Measurements from ENCODE around the gene AMIGO1. TPM values are rescaled to one million over a fixed set of nuclear protein-coding genes. Genes with fewer than 3 reads are reported as not detected.

The AMIGO1 gene
- total RNA-seq, 1 experiment from 2014 or later: 0.10 TPM

DNA sequence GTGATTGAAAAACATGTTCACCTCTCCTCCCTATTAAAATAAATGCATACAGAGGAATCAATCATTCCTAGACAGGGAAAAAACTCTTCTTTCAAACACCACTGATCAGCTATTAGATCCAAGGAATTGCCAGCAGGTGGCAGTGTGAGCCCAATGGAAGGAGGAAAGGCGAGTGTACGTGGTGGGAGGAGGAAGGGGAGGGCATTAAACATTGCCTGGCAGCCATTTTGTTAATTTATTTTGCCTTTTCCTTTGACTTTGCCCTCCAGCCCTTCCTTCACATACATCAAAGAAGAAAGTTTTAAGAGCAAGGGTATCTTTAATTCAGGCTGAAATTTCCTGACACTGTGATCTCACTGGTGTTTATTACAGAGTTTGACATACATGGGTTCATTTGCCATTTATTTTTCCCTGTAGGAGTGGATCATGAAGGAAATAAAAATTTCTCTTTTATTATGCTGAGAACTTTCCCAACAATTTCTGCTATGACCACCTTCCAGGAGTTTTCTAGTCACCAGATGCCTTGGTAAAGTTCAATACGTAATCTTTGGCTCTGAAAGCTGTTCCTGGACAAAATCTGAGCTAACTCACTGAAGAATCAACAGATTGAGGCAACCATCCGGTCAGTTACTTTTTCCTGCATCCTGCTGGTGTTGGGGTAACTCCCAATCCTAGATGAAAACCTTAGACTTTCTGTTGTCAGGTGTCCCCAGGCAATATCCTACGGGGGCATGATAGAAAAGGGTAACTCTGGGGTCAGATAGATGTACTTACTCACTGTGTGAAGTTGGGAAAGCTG is 37.0 kb upstream of the AMIGO1 start:
- peak overlapping the region; percentile 83 for H3K9ac ChIP-seq (ENCODE audit: low read length)
- H3K36me3 ChIP-seq (ENCODE audit: control insufficient read depth in 1 of 2, insufficient read depth in 2 of 2, low read length in 2 of 2): no peaks in the 10 kb centered on the region
- peak overlapping the region; percentile 70 for H3K27ac ChIP-seq (ENCODE audit: low read depth, low read length)
- peak overlapping the region; percentile 86 to 98 for H3K4me3 ChIP-seq (replicated peaks in 1 of 2; ENCODE audit: low read depth in 1 of 2, low read length in 2 of 2)
- ChIA-PET CTCF (interaction anchor here (0.6 to 2.9 kb wide), 21 partner anchors 8 to 438 kb away, joined by 3 to 50 read pairs (median 4); partner anchors contain the start of genes AHCYL1, AMPD2, CYB561D1 and GNAT2), RAD21 (ENCODE audit: low non-redundant PET in 1 of 2, low total read pairs in 2 of 2, uncharacterized antibody in 2 of 2, unreplicated experiment in 2 of 2) (interaction anchor here (0.6 to 2.5 kb wide), 10 partner anchors 14 to 505 kb away, joined by 3 to 11 read pairs (median 5); partner anchors contain the start of genes AHCYL1 (in 1 of the 2) and WDR47 (in 1 of the 2)), POLR2A (interaction anchor here (1.0 to 1.3 kb wide), 5 partner anchors 14 to 226 kb away, joined by 3 to 4 read pairs (median 3); no protein-coding TSS in a partner anchor)
- peaks cover 45% of the 10 kb centered on the region for H3K79me2 ChIP-seq (ENCODE audit: insufficient read depth, low read length)
- no peaks in the 10 kb centered on the region for H3K9me2 ChIP-seq (ENCODE audit: insufficient read depth)
- BruUV-seq (replicated peaks): no TSS peak
- H3K4me1 ChIP-seq (ENCODE audit: control insufficient read depth in 1 of 2, insufficient read depth in 2 of 2, low read length in 2 of 2): peaks cover 15 to 24% of the 10 kb centered on the region in 2 experiments
- peak overlapping the region; percentile 51 for H2AFZ ChIP-seq (ENCODE audit: low read depth, low read length, poor library complexity, severe bottlenecking)
- ATAC-seq (peak; percentile 65), DNase-seq (ENCODE audit: low read depth, low spot score) (peak; percentile 84)
- H3K9me3 ChIP-seq (ENCODE audit: control insufficient read depth in 1 of 2, insufficient read depth in 1 of 2, low read depth in 1 of 2, low read length in 2 of 2): no peaks in the 10 kb centered on the region
- intact Hi-C loops (cut with micrococcal nuclease): loop anchor here (1.0 to 2.0 kb wide), 5 partner anchors 84 to 438 kb away; partner anchors contain the start of gene AHCYL1
- H3K4me2 ChIP-seq (ENCODE audit: low read length): peak overlapping the region; percentile 83
- no peaks in the 10 kb centered on the region for H3K27me3 ChIP-seq (ENCODE audit: insufficient read depth, low read length)
- no peaks in the 10 kb centered on the region; the same call in 1 of the 2 replicates for H4K20me1 ChIP-seq (ENCODE audit: insufficient read depth)
- TF ChIP-seq EGR1 (IDR thresholded peaks at IDR 0.05; ENCODE audit: low read depth): peak; percentile 39; the same call in 1 of the 2 replicates
- no peak for TF ChIP-seq EZH2phosphoT487 (IDR thresholded peaks at IDR 0.05; ENCODE audit: borderline replicate concordance)
- peak; percentile 49; the same call in 1 of the 2 replicates for TF ChIP-seq POLR2AphosphoS5 (IDR thresholded peaks at IDR 0.05; ENCODE audit: low read depth, low read length)
- no peak for TF ChIP-seq TCF7L2 (IDR thresholded peaks at IDR 0.05; ENCODE audit: borderline replicate concordance, extremely low read depth, insufficient read depth, insufficient read length)
- TF ChIP-seq CBX3 (IDR thresholded peaks at IDR 0.05; ENCODE audit: low read depth): no peak; the same call in 1 of the 2 replicates
- TF ChIP-seq FOSL1 (IDR thresholded peaks at IDR 0.05; ENCODE audit: low read depth): no peak
- TF ChIP-seq, protein P1, sequence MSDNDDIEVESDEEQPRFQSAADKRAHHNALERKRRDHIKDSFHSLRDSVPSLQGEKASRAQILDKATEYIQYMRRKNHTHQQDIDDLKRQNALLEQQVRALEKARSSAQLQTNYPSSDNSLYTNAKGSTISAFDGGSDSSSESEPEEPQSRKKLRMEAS (IDR thresholded peaks at IDR 0.05): no peak
- no peak for TF ChIP-seq POLR2A (IDR thresholded peaks at IDR 0.05; ENCODE audit: borderline replicate concordance, extremely low read depth, insufficient read depth, insufficient read length)
- TF ChIP-seq, protein P2, sequence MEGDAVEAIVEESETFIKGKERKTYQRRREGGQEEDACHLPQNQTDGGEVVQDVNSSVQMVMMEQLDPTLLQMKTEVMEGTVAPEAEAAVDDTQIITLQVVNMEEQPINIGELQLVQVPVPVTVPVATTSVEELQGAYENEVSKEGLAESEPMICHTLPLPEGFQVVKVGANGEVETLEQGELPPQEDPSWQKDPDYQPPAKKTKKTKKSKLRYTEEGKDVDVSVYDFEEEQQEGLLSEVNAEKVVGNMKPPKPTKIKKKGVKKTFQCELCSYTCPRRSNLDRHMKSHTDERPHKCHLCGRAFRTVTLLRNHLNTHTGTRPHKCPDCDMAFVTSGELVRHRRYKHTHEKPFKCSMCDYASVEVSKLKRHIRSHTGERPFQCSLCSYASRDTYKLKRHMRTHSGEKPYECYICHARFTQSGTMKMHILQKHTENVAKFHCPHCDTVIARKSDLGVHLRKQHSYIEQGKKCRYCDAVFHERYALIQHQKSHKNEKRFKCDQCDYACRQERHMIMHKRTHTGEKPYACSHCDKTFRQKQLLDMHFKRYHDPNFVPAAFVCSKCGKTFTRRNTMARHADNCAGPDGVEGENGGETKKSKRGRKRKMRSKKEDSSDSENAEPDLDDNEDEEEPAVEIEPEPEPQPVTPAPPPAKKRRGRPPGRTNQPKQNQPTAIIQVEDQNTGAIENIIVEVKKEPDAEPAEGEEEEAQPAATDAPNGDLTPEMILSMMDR (IDR thresholded peaks at IDR 0.05 in 2 of 3, conservative IDR thresholded peaks at IDR 0.05 in 1 of 3; ENCODE audit: borderline replicate concordance in 1 of 3, insufficient read depth in 1 of 3, low read depth in 2 of 3, low read length in 2 of 3): peak; percentile 79 to 96 (median 86)
- TF ChIP-seq, protein P3, sequence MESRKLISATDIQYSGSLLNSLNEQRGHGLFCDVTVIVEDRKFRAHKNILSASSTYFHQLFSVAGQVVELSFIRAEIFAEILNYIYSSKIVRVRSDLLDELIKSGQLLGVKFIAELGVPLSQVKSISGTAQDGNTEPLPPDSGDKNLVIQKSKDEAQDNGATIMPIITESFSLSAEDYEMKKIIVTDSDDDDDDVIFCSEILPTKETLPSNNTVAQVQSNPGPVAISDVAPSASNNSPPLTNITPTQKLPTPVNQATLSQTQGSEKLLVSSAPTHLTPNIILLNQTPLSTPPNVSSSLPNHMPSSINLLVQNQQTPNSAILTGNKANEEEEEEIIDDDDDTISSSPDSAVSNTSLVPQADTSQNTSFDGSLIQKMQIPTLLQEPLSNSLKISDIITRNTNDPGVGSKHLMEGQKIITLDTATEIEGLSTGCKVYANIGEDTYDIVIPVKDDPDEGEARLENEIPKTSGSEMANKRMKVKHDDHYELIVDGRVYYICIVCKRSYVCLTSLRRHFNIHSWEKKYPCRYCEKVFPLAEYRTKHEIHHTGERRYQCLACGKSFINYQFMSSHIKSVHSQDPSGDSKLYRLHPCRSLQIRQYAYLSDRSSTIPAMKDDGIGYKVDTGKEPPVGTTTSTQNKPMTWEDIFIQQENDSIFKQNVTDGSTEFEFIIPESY (IDR thresholded peaks at IDR 0.05; ENCODE audit: extremely low read depth, insufficient replicate concordance, low read length): no peak
- no peak for TF ChIP-seq ZFX (IDR thresholded peaks at IDR 0.05)
- no peak for TF ChIP-seq SRF (IDR thresholded peaks at IDR 0.05; ENCODE audit: low read depth)
- TF ChIP-seq, protein P4, sequence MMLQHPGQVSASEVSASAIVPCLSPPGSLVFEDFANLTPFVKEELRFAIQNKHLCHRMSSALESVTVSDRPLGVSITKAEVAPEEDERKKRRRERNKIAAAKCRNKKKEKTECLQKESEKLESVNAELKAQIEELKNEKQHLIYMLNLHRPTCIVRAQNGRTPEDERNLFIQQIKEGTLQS (IDR thresholded peaks at IDR 0.05): no peak
- TF ChIP-seq, protein P5, sequence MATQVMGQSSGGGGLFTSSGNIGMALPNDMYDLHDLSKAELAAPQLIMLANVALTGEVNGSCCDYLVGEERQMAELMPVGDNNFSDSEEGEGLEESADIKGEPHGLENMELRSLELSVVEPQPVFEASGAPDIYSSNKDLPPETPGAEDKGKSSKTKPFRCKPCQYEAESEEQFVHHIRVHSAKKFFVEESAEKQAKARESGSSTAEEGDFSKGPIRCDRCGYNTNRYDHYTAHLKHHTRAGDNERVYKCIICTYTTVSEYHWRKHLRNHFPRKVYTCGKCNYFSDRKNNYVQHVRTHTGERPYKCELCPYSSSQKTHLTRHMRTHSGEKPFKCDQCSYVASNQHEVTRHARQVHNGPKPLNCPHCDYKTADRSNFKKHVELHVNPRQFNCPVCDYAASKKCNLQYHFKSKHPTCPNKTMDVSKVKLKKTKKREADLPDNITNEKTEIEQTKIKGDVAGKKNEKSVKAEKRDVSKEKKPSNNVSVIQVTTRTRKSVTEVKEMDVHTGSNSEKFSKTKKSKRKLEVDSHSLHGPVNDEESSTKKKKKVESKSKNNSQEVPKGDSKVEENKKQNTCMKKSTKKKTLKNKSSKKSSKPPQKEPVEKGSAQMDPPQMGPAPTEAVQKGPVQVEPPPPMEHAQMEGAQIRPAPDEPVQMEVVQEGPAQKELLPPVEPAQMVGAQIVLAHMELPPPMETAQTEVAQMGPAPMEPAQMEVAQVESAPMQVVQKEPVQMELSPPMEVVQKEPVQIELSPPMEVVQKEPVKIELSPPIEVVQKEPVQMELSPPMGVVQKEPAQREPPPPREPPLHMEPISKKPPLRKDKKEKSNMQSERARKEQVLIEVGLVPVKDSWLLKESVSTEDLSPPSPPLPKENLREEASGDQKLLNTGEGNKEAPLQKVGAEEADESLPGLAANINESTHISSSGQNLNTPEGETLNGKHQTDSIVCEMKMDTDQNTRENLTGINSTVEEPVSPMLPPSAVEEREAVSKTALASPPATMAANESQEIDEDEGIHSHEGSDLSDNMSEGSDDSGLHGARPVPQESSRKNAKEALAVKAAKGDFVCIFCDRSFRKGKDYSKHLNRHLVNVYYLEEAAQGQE (IDR thresholded peaks at IDR 0.05; ENCODE audit: low read depth): no peak
- peak; percentile 94 for TF ChIP-seq YY1 (IDR thresholded peaks at IDR 0.05; ENCODE audit: extremely low read depth, insufficient replicate concordance, low read depth, low read length)
- no peak; the same call in 1 of the 2 replicates for TF ChIP-seq ELF1 (IDR thresholded peaks at IDR 0.05; ENCODE audit: borderline replicate concordance, low read depth)
- no peak for TF ChIP-seq EZH2 (IDR thresholded peaks at IDR 0.05)
